GM19239 (cell line): ENCODE data around the gene TNFRSF11A.

Source experiments
- DNase-seq: peaks from one replicate; pipeline ENCODE4 v3.0.0; 2011; ENCODE audit warnings: low spot score; ENCODE audit not compliant: insufficient read length
- FAIRE-seq: peaks from 2 replicates; lab custom pipeline; 2011; peaks lifted over from hg19 to GRCh38; lab: Jason Lieb, UNC

TNFRSF11A gene

GRCh38 chr18:62341473-62341872 is 16.4 kb downstream of the TNFRSF11A start:
- DNase-seq = no peak
- no peak for FAIRE-seq

GRCh38 chr18:62342884-62343283 is 17.8 kb downstream of the TNFRSF11A start:
- FAIRE-seq = no peak

GRCh38 chr18:62343316-62343715 is 18.2 kb downstream of the TNFRSF11A start:
- FAIRE-seq (no peak), DNase-seq (no peak)

More at GRCh38 chr18:62342884-62343283, 17.8 kb downstream of the TNFRSF11A start:
- DNase-seq = no peak

GRCh38 chr18:62345909-62346308 is 20.8 kb downstream of the TNFRSF11A start:
- DNase-seq (no peak), FAIRE-seq (no peak)

DNA sequence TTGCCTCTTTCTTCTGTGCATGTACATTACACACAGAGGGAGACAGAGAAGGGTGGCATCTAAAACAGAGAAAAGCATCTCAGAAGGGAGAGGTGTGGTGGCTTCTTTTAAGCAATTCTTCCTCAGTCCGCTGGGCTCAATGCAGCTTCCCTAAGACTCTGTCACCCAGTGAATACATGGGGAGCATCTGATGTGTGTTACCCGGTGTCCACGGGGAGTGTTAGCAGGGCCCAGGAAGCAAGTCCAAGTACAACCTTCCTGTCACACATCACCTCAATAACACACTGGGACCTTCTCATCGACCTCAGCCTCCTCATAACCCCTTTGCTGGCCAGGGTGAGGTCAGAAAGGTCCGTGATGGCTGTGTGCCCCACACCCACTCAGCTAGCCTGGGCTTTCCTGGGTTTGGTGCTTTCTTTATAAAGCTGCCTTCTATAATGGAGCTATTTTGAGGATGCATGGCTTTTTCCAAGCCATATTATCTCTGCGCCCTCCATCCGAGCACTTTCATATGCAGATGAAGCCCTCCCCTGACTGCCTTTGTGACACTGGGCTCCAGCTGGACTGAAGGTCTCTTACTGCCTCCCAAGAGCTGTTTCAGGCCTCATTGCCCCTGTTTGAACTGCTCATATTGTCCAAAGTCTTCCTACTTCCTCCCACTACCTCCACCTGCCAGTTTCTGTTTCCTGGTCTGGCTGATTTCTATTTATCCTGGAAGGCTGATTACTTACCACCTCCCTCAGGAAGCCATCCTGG is 21.4 kb downstream of the TNFRSF11A start:
- DNase-seq = no peak
- no peak for FAIRE-seq

DNA sequence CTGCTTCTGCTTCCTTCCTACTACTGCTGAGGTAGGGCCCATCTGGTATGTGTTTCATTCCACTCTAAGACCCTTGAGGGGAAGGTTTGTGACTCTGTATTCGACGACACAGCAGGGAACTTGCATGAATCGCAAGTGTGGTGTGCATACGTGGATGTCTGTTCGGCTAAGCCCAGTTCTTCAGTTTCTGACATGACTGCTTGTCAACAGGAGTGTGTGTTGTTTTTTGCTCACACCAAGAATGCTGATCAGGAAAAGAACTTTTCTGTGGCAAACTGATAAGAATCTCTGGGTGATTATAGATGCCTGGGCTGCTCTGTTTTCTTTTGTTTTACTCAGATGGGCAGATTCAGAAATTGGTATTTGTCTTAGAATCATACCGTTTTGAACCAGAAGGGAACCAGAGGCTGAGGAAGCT is 22.0 kb downstream of the TNFRSF11A start:
- FAIRE-seq = no peak
- no peak for DNase-seq

DNA sequence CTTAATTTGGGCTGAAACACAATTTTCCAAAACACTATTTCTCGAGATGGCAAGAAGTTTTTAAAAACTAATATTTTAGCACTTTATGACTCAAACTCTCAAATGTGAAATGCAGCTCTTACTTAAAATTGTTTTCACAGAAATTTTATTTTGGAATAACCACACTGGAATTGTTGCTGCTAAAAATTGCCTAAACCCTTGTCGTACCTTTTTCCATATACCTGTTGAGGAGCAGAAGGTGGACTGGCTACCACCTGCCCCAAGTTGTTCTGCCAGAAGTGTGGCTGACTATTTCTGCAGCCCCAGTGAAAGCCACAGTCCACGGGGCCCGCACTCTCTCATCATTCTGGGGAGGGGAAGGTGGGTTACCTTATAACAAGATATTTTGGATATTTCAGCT is 23.4 kb downstream of the TNFRSF11A start:
- DNase-seq = no peak
- FAIRE-seq = no peak

DNA sequence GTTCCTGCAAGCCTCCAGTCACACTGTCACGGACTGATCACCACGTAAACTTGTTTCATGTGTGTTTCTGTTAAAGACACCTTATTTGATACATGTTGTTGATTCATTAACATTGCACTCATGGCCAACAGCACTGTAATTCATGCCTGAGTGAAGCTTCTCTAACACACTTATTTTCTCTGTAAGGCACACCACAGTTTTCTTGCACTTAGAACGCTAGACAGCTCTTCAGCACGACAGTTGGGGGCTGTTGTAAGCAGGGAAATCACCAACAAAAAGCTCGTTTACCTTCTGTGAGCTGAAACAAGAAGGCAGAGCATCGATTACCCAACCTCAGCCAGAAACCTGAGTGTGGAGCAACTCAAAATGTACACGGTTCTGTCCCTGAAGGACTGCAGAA is 28.1 kb downstream of the TNFRSF11A start:
- no peak for DNase-seq
- no peak for FAIRE-seq

- no peak for FAIRE-seq
- DNase-seq = no peak
Measured at GRCh38 chr18:62354151-62354550, 29.0 kb downstream of the TNFRSF11A start.

DNA sequence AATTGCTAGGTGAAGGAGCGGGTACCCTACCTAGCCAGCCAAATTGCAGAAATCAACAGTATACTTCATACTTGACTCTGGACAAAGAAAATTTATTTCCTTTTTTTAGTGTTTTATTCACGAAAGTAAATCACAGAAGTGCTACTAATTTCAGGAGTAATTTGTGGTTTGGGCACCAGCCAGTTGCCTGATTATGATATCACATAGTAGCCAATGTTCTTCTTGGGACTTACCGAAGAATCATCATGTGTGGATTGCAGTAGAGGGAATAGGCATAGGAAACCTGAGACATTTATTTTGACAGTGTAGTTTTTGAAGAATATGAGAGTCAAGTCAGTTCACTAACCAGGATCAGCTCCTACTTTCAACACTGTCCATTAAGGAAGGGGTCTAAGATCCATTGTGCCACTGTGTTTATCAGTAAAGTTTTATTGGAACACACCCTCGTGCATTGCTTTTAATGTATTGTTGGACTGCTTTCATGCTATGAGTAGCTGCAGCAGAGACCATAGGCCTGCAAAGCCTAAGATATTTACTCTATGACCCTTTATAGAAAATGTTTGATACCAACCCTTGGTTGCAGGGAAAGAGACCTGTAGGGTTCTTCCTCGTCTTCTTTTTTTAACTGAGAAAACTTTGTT is 32.1 kb downstream of the TNFRSF11A start:
- DNase-seq = no peak
- FAIRE-seq = peak; percentile 45

GRCh38 chr18:62360805-62361204 is 35.7 kb downstream of the TNFRSF11A start:
- DNase-seq = no peak
- no peak for FAIRE-seq

DNA sequence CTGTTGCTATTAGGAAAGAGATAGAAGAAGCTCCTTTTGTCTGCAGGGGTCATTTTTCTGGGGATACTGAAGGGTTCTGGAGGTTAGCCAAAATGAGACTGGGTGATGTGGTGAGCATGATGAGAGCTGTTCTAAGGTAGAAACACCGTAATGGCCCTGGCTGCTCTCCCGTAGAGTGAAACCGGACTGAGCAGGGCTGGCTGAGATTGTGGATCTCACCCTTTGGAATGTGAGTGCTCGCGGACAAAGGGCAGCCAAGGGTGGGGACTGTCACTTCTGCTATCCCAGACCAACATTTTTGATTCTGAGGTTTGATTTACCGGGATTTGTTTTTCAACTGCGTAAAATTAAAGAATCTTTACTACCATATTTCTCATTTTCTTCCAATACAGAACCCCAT is 36.2 kb downstream of the TNFRSF11A start:
- FAIRE-seq = no peak
- DNase-seq = no peak

GRCh38 chr18:62364558-62364957 is 39.4 kb downstream of the TNFRSF11A start:
- FAIRE-seq (no peak), DNase-seq (no peak)

GRCh38 chr18:62365420-62365819 is 40.3 kb downstream of the TNFRSF11A start:
- DNase-seq (no peak), FAIRE-seq (peak; percentile 48)

DNA sequence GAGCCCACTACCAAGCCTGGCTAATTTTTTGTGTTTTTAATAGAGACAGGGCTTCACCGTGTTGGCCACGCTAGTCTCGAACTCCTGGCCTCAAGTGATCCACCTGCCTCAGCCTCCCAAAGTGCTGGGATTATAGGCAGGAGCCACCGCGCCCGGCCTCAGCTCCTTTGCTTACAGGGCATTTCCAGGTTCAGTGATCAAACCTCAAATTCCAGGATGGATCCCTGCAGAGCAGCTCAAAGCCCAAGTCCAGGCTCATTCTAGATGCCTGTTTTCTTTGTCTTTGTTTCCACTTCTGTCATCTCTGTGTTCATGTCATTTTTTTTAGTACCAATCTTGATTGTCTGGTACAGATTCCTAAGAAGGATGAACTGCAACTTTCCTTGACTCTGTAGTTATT is 41.9 kb downstream of the TNFRSF11A start:
- no peak for DNase-seq
- no peak for FAIRE-seq

DNA sequence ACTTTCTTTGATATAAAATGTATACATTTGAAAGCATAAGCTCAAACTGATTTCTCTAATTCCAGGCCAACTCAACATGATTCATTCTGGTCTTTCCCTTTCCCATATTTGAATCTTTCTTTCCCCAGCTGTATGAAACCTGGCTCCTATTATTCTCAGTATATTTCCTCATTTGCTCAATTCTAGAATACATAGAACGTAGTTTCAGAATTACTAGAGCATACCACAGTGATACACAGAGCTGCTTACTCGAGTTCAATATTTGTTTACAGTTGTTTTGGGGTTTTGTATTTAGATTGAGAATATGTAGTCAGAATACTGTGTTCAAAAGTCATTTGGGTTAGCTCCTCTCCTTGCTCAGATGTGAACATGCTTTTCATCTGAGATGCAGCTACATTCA is 43.0 kb downstream of the TNFRSF11A start:
- no peak for DNase-seq
- FAIRE-seq = peak; percentile 55

DNA sequence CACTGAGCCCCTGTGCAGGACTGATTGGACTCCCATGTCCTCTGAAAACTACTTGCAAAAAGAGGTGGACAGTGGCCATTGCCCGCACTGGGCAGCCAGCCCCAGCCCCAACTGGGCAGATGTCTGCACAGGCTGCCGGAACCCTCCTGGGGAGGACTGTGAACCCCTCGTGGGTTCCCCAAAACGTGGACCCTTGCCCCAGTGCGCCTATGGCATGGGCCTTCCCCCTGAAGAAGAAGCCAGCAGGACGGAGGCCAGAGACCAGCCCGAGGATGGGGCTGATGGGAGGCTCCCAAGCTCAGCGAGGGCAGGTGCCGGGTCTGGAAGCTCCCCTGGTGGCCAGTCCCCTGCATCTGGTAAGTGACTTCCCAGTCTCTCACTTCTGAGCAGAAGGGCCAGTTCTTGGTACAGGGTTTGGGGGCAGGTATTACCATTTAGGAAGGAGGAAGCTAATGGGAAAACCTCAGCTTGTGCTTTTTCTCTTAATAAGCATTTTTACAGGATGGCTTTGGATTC is 44.1 kb downstream of the TNFRSF11A start:
- FAIRE-seq (no peak), DNase-seq (no peak)

DNA sequence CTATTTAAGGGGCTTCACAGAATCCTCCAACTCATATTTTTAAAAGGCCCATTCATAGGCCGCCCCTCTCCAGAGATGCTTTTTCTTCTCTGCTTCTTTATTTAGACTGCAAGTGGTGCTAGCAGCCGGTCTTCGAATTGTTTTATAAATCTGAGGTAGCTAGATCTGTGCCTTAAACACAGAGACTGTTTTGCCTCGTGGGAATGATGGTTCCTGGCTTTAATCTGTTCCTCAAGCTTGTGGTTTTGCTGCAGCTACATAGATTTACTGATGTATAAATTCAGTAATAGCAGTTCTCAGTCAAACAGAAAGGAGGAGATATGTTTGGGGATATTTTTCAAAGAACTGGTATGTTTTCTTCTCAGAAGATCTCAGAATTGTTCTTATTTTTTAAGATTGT is 45.3 kb downstream of the TNFRSF11A start:
- FAIRE-seq = no peak
- no peak for DNase-seq

DNA sequence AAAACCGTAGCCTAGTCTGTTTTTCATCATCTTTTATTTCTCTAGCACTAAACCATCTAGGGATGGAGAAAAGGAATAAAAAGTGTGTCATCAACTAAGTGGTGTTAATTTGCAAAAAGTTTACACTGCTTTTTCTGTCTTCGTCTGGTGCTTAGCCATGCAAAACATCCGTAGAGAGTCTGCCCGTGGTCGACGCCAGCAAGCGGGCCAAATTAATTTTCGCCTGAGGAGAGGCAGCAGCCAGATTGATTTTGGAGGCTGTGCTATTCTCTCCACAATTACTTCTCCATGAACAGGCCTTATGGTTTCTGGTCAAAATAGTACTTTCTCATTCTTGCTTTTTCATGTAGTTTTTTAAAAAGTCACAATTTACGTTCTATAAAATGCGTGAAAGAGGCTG is 46.3 kb downstream of the TNFRSF11A start:
- DNase-seq (no peak), FAIRE-seq (no peak)

GRCh38 chr18:62372156-62372555 is 47.0 kb downstream of the TNFRSF11A start:
- DNase-seq = peak; percentile 28

GRCh38 chr18:62372882-62373281 is 47.8 kb downstream of the TNFRSF11A start:
- FAIRE-seq (no peak), DNase-seq (no peak)

More at GRCh38 chr18:62372156-62372555, 47.0 kb downstream of the TNFRSF11A start:
- peak; percentile 96 for FAIRE-seq
